ENCODE data around the gene BID.

DNA sequence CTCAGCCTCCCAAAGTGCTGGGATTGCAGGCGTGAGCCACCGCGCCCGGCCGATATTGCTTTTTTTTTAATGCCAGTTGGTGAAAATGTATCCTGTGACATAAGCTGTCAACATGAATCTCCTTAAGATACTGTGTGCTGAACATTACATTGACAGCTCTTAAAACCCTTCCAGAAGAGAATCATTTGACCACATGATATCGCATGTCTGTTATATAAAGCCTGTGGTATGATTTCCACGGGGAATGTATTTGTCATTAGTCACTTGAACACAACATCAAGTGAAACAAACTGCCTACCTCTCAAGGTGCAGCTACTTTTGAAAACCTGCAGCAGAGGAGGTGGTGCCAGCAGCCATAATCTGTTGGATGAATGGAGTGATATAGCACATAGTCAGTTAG lies 68.7 kb downstream of the BID start:
- TF ChIP-seq, protein P1, sequence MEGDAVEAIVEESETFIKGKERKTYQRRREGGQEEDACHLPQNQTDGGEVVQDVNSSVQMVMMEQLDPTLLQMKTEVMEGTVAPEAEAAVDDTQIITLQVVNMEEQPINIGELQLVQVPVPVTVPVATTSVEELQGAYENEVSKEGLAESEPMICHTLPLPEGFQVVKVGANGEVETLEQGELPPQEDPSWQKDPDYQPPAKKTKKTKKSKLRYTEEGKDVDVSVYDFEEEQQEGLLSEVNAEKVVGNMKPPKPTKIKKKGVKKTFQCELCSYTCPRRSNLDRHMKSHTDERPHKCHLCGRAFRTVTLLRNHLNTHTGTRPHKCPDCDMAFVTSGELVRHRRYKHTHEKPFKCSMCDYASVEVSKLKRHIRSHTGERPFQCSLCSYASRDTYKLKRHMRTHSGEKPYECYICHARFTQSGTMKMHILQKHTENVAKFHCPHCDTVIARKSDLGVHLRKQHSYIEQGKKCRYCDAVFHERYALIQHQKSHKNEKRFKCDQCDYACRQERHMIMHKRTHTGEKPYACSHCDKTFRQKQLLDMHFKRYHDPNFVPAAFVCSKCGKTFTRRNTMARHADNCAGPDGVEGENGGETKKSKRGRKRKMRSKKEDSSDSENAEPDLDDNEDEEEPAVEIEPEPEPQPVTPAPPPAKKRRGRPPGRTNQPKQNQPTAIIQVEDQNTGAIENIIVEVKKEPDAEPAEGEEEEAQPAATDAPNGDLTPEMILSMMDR (IDR thresholded peaks at IDR 0.05 in 4 of 5, conservative IDR thresholded peaks at IDR 0.05 in 1 of 5), result no peak
- peak in 1 of 2 donors; percentile 9 for TF ChIP-seq POLR2A (IDR thresholded peaks at IDR 0.05)

All from gastrocnemius medialis (tissue), 4 donors.